A549 (cell line): ENCODE measurements around the gene EIF4E2. TPM values are rescaled to one million over a fixed set of nuclear protein-coding genes. Genes with fewer than 3 reads are reported as not detected.

Experiments
- ATAC-seq, 2 experiments: fragments of 200-7000 bp in 1 of 2; fragments of >200 bp in 1 of 2; cut with Nextera tagmentation in 1 of 2; cut with Tn5 transposase in 1 of 2; 3 replicates each; pipeline versions ENCODE4 v1.8.0 to v1.9.1; 2018 to 2020; ENCODE audit warnings: mild to moderate bottlenecking in 1 of 2, moderate library complexity in 1 of 2
- CTCF ChIA-PET: fragments of 300-600 bp; sonication (Branson Sonifier 250); formaldehyde crosslinking; extraction: SDS; loops from one replicate; lab custom pipeline; 2021; ENCODE audit warnings: antibody characterized with exemption, inconsistent platforms; lab: Yijun Ruan, JAX
- POLR2A ChIA-PET: fragments of 350-600 bp; formaldehyde crosslinking; extraction: SDS; loops from one replicate; lab custom pipeline; 2021; ENCODE audit warnings: antibody characterized with exemption, inconsistent platforms; lab: Yijun Ruan, JAX
- DNase-seq, 2 experiments: peaks; one replicate each; pipeline versions ENCODE4 v3.0.0 to v3.0.0-alpha.2; 2011 to 2016; ENCODE audit warnings: low read depth in 1 of 2, low spot score in 1 of 2
- FAIRE-seq: peaks from 2 replicates; lab custom pipeline; 2011; peaks lifted over from hg19 to GRCh38; lab: Jason Lieb, UNC
- H3K27ac ChIP-seq, 2 experiments: fragments of >200 bp; sonication (Bioruptor Twin); formaldehyde crosslinking; 3 replicates each; pipeline ENCODE4 v1.5.1; 2016 to 2017
- H3K4me1 ChIP-seq: fragments of >200 bp; sonication (Bioruptor Twin); formaldehyde crosslinking; 3 replicates; pipeline ENCODE4 v1.6.1; 2016
- H3K4me2 ChIP-seq: fragments of >200 bp; sonication (Bioruptor Twin); formaldehyde crosslinking; 3 replicates; pipeline ENCODE4 v1.6.1; 2016
- H3K4me3 ChIP-seq: fragments of >200 bp; sonication (Bioruptor Twin); formaldehyde crosslinking; 3 replicates; pipeline ENCODE4 v1.5.1; 2016
- H3K9me3 ChIP-seq: fragments of >200 bp; sonication (Bioruptor Twin); formaldehyde crosslinking; 3 replicates; pipeline ENCODE4 v1.6.1; 2016
- CEBPB ChIP-seq, 2 experiments: fragments of >200 bp in 1 of 2; sonication (Bioruptor Twin) in 1 of 2; formaldehyde crosslinking in 1 of 2; IDR thresholded peaks; 2 replicates each; pipeline ENCODE4 v1.6.1; 2012 to 2016
- CTCF ChIP-seq: fragments of >200 bp; sonication (Bioruptor Twin); formaldehyde crosslinking; IDR thresholded peaks from 3 replicates; pipeline ENCODE4 v1.5.1; 2016
- EP300 ChIP-seq, 2 experiments: fragments of >200 bp; sonication (Bioruptor Twin); formaldehyde crosslinking; IDR thresholded peaks; 2 replicates in 1 of 2; 3 replicates in 1 of 2; pipeline ENCODE4 v1.6.1; 2016 to 2017
- FOSL2 ChIP-seq, 2 experiments: fragments of 450-650 bp in 1 of 2; fragments of >200 bp in 1 of 2; sonication (Bioruptor Twin) in 1 of 2; formaldehyde crosslinking; IDR thresholded peaks; 2 replicates each; pipeline versions ENCODE4 v1.5.0 to v1.6.1; 2016 to 2020; ENCODE audit warnings: mild to moderate bottlenecking in 1 of 2, moderate library complexity in 1 of 2
- FOXS1 ChIP-seq: fragments of 250-450 bp; sonication (Bioruptor Pico); IDR thresholded peaks from 2 replicates; pipeline ENCODE4 v1.5.0; 2020; ENCODE audit warnings: mild to moderate bottlenecking, moderate library complexity
- GATA3 ChIP-seq: IDR thresholded peaks from 2 replicates; pipeline ENCODE4 v1.6.1; 2012; ENCODE audit warnings: borderline replicate concordance
- HES2 ChIP-seq: fragments of >200 bp; sonication (Bioruptor Twin); formaldehyde crosslinking; IDR thresholded peaks from 2 replicates; pipeline ENCODE4 v1.6.1; 2016
- HOXA7 ChIP-seq: fragments of 250-450 bp; sonication (Bioruptor Pico); IDR thresholded peaks from 2 replicates; pipeline ENCODE4 v1.5.0; 2020; ENCODE audit warnings: mild to moderate bottlenecking, moderate library complexity
- KDM1A ChIP-seq: fragments of 200-600 bp; sonication (generic); IDR thresholded peaks from 2 replicates; pipeline ENCODE4 v1.6.1; 2016; ENCODE audit warnings: low read depth, mild to moderate bottlenecking
- KDM5A ChIP-seq: fragments of 200-600 bp; sonication (generic); IDR thresholded peaks from 2 replicates; pipeline ENCODE4 v1.6.1; 2016; ENCODE audit warnings: antibody characterized with exemption, mild to moderate bottlenecking
- MYC ChIP-seq: IDR thresholded peaks from 2 replicates; pipeline ENCODE4 v1.6.1; 2012; ENCODE audit warnings: mild to moderate bottlenecking, inconsistent platforms, low read length, improper control_type of control experiment, borderline replicate concordance
- NFE2L2 ChIP-seq: fragments of 150-350 bp; conservative IDR thresholded peaks from 2 replicates; pipeline ENCODE4 v1.6.1; 2014; ENCODE audit warnings: low read length
- NPAS2 ChIP-seq: fragments of 250-450 bp; sonication (Bioruptor Pico); IDR thresholded peaks from 2 replicates; pipeline ENCODE4 v1.8.0; 2022; ENCODE audit warnings: mild to moderate bottlenecking, moderate library complexity, borderline replicate concordance
- RARB ChIP-seq: fragments of 250-450 bp; sonication (Bioruptor Pico); IDR thresholded peaks from 2 replicates; pipeline ENCODE4 v1.8.0; 2021; ENCODE audit warnings: mild to moderate bottlenecking, moderate library complexity
- RCOR1 ChIP-seq: fragments of 150-350 bp; IDR thresholded peaks from 2 replicates; pipeline ENCODE4 v1.6.1; 2014; ENCODE audit warnings: antibody characterized with exemption, low read length, low read depth
- REST ChIP-seq: fragments of 200-600 bp; sonication (generic); IDR thresholded peaks from 2 replicates; pipeline ENCODE4 v1.6.1; 2016; ENCODE audit warnings: antibody characterized with exemption, mild to moderate bottlenecking, moderate library complexity
- RNF2 ChIP-seq: fragments of 200-600 bp; sonication (generic); IDR thresholded peaks from 2 replicates; pipeline ENCODE4 v1.6.1; 2016; ENCODE audit warnings: low read depth, mild to moderate bottlenecking, antibody characterized with exemption, moderate library complexity, borderline replicate concordance
- SREBF2 ChIP-seq: fragments of 450-650 bp; IDR thresholded peaks from 2 replicates; pipeline ENCODE4 v1.6.1; 2014; ENCODE audit warnings: mild to moderate bottlenecking, moderate library complexity
- TFCP2L1 ChIP-seq: fragments of 250-450 bp; sonication (Bioruptor Pico); IDR thresholded peaks from 2 replicates; pipeline ENCODE4 v1.5.0; 2021; ENCODE audit warnings: mild to moderate bottlenecking
- TP53 ChIP-seq: fragments of 250-450 bp; sonication (Bioruptor Pico); IDR thresholded peaks from 2 replicates; pipeline ENCODE4 v1.5.0; 2021; ENCODE audit warnings: mild to moderate bottlenecking, moderate library complexity
- ZSCAN20 ChIP-seq: fragments of 250-450 bp; sonication (Bioruptor Pico); IDR thresholded peaks from 2 replicates; pipeline ENCODE4 v1.8.0; 2022; ENCODE audit warnings: mild to moderate bottlenecking, moderate library complexity
- WGBS: methylation state at CpG from one replicate; pipeline ENCODE4 v1.1.6; 2017; ENCODE audit errors: missing lambda C conversion rate; 5-methylcytosine and 5-hydroxymethylcytosine counted together
- polyA plus RNA-seq, 4 experiments: library from polyadenylated mRNA; depleted of rRNA in 3 of 4; stranded (reverse); fragments of >200 nt; fragmentation: RNase III in 1 of 4; extraction: RNeasy Plus Mini Kit Qiagen cat#74134 plus additional on column Dnase treatment in 1 of 4; gene quantifications; 2 replicates in 3 of 4; 3 replicates in 1 of 4; pipeline ENCODE4 v1.2.3, GENCODE V29; 2011 to 2017
- TF ChIP-seq, protein P1 (sequence below): fragments of 150-350 bp; IDR thresholded peaks from 2 replicates; pipeline ENCODE4 v1.6.1; 2014; ENCODE audit warnings: low read depth, mild to moderate bottlenecking, low read length
- TF ChIP-seq, protein P2 (sequence below): fragments of 250-450 bp; sonication (Bioruptor Pico); IDR thresholded peaks from 2 replicates; pipeline ENCODE4 v1.5.0; 2020; ENCODE audit warnings: low read depth, mild to moderate bottlenecking, moderate library complexity

The EIF4E2 gene
- polyA plus RNA-seq, 2 of the 4 experiments (the other 2 are of a cell fraction) = 49.1 to 177 TPM

- TF ChIP-seq GATA3 = no peak
- TF ChIP-seq HES2 = no peak
- no peak for TF ChIP-seq KDM1A
- no peak for TF ChIP-seq HOXA7 (CRISPR knock-in tag)
- TF ChIP-seq KDM5A = no peak
These were observed 24.6 kb upstream of the EIF4E2 start, which contains the start of gene CHRND (continued) for GRCh38 chr2:232525791-232526371.

DNA sequence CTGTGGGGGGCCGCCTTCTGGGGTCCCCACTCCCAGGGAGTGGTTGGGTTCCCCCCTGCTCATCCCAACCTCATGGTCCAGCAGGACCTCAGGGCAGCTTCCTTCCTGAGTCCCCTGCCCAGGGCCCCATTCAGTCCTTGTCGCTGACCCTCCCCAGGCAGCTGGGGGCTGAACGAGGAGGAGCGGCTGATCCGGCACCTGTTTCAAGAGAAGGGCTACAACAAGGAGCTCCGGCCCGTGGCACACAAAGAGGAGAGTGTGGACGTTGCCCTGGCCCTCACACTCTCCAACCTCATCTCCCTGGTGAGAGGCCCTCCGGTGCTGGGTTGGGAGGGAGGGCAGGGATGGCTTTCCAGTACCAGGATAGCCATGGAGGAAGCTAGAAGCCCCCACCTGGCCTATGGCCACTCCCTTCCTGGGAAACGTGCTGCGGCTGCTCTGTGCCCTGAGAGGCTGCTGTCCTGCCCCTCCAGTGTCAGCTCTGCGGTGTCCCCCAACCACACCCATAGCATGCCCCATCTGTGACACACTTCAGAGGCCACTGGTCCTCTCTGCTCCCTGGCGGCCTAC lies 24.0 kb upstream of the EIF4E2 start:
- Histone ChIP-seq H3K4me1 (peaks cover 17% of the 10 kb centered on the region; the same call in 1 of the 3 replicates), H3K4me3 (no peak overlapping the region), H3K9me3 (no peaks in the 10 kb centered on the region), H3K4me2 (no peak overlapping the region), H3K27ac (no peak overlapping the region)
- ATAC-seq = no peak
- TF ChIP-seq FOSL2 (IDR thresholded peaks at IDR 0.05) (no peak), FOSL2 (CRISPR knock-in tag; IDR thresholded peaks at IDR 0.05) (no peak), KDM5A (no peak), SREBF2 (no peak), NFE2L2 (no peak)
- WGBS = 84% methylated on average over 12 of the region's 13 CpGs
- ChIA-PET POLR2A (no interaction called here), CTCF (no interaction called here)
- no peak for DNase-seq
- no peak for FAIRE-seq

DNA sequence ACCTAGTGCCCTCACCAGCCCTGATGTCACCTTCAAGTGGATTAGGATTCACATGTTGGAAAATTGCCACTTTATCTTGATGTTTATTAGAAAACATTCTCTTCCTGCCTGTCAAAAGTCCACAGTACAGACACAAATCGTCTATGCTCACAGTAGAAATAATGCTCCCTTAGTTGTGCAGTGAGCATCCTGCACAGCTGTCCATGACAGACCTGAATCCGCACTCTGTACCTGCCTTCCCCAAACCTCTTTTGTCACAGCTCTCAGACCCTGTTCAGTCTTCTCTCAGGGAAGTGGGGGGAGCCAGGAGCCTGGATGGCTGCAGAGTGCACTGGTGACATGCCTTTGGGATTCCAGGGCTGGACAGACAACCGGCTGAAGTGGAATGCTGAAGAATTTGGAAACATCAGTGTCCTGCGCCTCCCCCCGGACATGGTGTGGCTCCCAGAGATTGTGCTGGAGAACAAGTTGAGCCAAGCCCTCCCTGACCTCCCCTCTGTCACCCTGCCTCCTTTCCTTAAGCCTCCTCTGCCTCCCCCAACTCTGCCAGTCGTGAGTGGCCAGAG lies 22.5 kb upstream of the EIF4E2 start:
- Histone ChIP-seq H3K9me3 (no peaks in the 10 kb centered on the region), H3K4me2 (no peak overlapping the region), H3K27ac (no peak overlapping the region), H3K4me1 (peaks cover 7% of the 10 kb centered on the region; the same call in 1 of the 3 replicates), H3K4me3 (no peak overlapping the region)
- no peak for FAIRE-seq
- ChIA-PET POLR2A (no interaction called here), CTCF (no interaction called here)
- WGBS = 54% methylated on average over 6 of the region's 6 CpGs
- TF ChIP-seq RCOR1 = no peak
- TF ChIP-seq, protein P1, sequence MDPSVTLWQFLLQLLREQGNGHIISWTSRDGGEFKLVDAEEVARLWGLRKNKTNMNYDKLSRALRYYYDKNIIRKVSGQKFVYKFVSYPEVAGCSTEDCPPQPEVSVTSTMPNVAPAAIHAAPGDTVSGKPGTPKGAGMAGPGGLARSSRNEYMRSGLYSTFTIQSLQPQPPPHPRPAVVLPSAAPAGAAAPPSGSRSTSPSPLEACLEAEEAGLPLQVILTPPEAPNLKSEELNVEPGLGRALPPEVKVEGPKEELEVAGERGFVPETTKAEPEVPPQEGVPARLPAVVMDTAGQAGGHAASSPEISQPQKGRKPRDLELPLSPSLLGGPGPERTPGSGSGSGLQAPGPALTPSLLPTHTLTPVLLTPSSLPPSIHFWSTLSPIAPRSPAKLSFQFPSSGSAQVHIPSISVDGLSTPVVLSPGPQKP = no peak
- TF ChIP-seq TFCP2L1 (CRISPR knock-in tag) = no peak
- TF ChIP-seq NFE2L2 = no peak
- TF ChIP-seq CEBPB (IDR thresholded peaks at IDR 0.05) = no peak
- TF ChIP-seq GATA3 = no peak
- no peak for TF ChIP-seq NPAS2
- no peak for TF ChIP-seq REST
- TF ChIP-seq, protein P2, sequence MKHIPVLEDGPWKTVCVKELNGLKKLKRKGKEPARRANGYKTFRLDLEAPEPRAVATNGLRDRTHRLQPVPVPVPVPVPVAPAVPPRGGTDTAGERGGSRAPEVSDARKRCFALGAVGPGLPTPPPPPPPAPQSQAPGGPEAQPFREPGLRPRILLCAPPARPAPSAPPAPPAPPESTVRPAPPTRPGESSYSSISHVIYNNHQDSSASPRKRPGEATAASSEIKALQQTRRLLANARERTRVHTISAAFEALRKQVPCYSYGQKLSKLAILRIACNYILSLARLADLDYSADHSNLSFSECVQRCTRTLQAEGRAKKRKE (CRISPR knock-in tag) = no peak
- no peak for TF ChIP-seq RNF2
- no peak for TF ChIP-seq TP53
- TF ChIP-seq FOSL2 (IDR thresholded peaks at IDR 0.05) = no peak
- no peak for TF ChIP-seq FOSL2 (CRISPR knock-in tag; IDR thresholded peaks at IDR 0.05)
- no peak for TF ChIP-seq FOXS1 (CRISPR knock-in tag)
- no peak for TF ChIP-seq RARB (CRISPR knock-in tag)
- no peak for TF ChIP-seq CTCF
- no peak for TF ChIP-seq MYC
- no peak for TF ChIP-seq KDM1A
- no peak for TF ChIP-seq EP300 (IDR thresholded peaks at IDR 0.05)
- no peak for TF ChIP-seq ZSCAN20
- TF ChIP-seq, all 56 proteins: peak for 0
- ATAC-seq = no peak
- DNase-seq = no peak
